IgD-negative memory B cell (primary cell): Measurements from ENCODE around the gene PPP2R3B. TPM values are rescaled to one million over a fixed set of nuclear protein-coding genes. Genes with fewer than 3 reads are reported as not detected.
"Not testable (repeated sequence)": the region's sequence is repeated elsewhere in the genome, so short reads cannot be mapped to it uniquely, and the experiment has no call there.

Experiments
- H3K27ac Mint-ChIP-seq, 3 donors: one replicate each; pipeline ENCODE4 v1.8.0; 2020 to 2022; ENCODE audit warnings: mild to moderate bottlenecking in 3 of 3, mixed read lengths in 3 of 3, moderate library complexity in 1 of 3
- H3K27me3 Mint-ChIP-seq: one replicate; pipeline ENCODE4 v1.8.0; 2021; ENCODE audit warnings: mixed read lengths
- H3K36me3 Mint-ChIP-seq: one replicate; pipeline ENCODE4 v1.8.0; 2020; ENCODE audit warnings: mild to moderate bottlenecking, mixed read lengths
- H3K4me1 Mint-ChIP-seq, 3 donors: one replicate each; pipeline ENCODE4 v1.8.0; 2020 to 2022; ENCODE audit warnings: mixed read lengths in 3 of 3, mild to moderate bottlenecking in 1 of 3
- H3K4me3 Mint-ChIP-seq, 4 donors: one replicate each; pipeline ENCODE4 v1.8.0; 2020 to 2022; ENCODE audit warnings: mild to moderate bottlenecking in 4 of 4, mixed read lengths in 4 of 4, moderate library complexity in 3 of 4
- H3K9me3 Mint-ChIP-seq, 3 donors: one replicate each; pipeline ENCODE4 v1.8.0; 2020 to 2021; ENCODE audit warnings: mixed read lengths in 3 of 3, mild to moderate bottlenecking in 1 of 3
- polyA plus RNA-seq: library from polyadenylated mRNA; unstranded; fragments of 300-500 nt; fragmentation: Illumina TruSeq; gene quantifications from one replicate; pipeline ENCODE4 v1.2.3, GENCODE V29; 2021

Gene PPP2R3B
- polyA plus RNA-seq, 1 donor from 2014 or later, result 9.2 TPM

DNA sequence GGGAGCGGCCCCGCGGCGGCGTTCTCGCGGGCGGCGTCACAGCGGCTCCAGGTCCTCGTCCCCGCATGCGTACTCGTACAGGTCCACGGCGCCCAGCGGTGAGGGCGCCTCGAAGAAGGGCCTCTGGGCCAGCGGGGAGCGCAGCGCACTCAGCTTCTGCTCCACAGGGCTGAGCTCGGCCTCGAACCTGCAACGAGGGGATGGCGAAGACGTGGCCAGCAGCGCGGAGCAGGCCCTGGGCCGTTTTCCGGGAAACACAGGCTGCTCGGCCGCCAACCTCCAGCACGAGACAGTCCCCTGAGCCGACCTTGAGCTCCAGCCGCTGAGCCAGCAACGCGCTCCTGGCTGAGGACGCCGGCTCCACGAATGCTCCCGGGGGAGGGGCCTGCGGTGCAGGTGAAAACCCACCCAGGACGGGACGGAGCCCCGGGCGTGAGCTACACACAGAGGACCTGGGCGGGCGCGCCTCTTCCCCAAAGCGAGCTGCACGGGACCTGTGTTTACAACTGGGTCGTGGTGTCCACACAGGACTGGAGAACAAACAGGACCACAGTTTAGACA lies 52.3 kb downstream of the PPP2R3B start:
- Mint-ChIP-seq H3K4me3 (no peak overlapping the region), H3K27ac (peak overlapping the region in 1 of 3 donors; percentile 31), H3K9me3 (no peaks in the 10 kb centered on the region), H3K4me1 (peaks cover 0 to 1% (median 0%) of the 10 kb centered on the region in 3 donors), H3K27me3 (no peaks in the 10 kb centered on the region), H3K36me3 (peaks cover 4% of the 10 kb centered on the region)

DNA sequence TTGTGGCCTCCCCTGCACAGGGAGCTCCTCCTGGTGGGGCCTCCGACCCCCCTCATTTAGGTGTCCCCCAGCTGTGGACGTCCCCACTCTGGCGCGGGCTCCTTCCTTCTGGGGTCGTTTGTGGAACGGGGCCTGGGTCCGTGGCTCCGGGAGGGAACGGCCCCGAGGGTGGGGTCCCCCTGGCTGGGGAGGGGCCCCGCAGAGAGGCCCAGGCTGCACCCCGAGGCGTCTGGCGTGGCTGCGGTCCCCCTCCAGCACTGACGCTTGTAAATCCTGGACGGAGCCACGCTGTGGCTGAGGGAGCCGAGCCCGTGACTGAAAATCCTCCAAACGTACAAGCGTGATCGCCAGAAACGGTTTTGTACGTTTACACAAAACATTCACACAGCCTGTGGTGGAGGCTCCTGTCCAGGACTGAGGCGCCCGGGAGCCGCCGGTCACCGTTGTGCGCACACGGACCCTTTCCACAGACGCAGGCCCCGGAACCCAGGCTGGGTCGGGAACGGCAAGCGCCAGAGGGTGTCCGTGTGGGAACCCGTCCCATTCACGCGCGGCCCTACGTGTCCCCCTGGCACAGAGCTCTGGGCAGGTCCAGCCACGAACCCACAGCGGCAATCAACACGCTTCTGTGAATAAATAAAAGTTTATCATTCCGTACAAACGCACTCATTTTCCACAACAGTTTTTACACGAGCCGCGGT lies 52.9 kb downstream of the PPP2R3B start:
- H3K36me3 Mint-ChIP-seq, result peaks cover 4% of the 10 kb centered on the region
- H3K4me1 Mint-ChIP-seq, result peaks cover 0 to 1% (median 0%) of the 10 kb centered on the region in 3 donors
- H3K27ac Mint-ChIP-seq, result peak overlapping the region in 1 of 3 donors; percentile 31
- no peak overlapping the region for H3K4me3 Mint-ChIP-seq
- H3K27me3 Mint-ChIP-seq, result no peaks in the 10 kb centered on the region
- H3K9me3 Mint-ChIP-seq, result no peaks in the 10 kb centered on the region

DNA sequence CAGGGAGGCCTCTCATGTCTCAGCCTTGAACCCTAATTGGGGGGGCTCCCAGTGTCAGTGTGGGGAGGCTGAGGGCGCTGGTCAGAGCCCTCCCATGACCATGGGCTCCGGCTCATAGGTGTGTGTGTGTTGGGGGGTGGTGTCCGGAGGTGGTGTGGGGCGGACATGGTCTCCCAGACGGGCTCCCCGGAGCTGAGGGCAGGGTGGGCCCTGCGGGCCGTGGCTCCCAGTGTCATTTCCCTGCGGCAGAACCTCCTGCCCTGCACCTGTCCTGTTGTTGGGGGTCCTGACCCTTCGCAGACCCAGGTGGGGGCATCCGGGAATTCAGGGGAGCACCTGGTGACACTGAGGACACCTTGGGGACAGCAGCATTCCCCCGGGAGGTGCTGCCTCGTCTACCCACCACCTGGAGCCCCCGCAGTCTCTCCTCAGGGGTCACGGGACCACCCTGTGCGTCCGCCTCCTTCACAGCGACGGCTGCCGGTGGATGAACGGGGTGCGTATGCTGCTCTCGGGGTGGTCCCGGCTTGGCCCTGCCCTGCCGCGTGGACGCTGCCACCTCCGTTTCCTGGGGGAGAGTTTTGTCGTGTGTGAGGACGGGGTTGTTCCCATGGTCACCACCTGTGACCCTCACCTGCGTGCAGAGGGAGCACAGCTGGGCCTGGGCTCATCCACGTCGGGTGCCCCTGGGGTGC lies 53.6 kb downstream of the PPP2R3B start:
- peaks cover 0 to 1% (median 0%) of the 10 kb centered on the region in 3 donors for H3K4me1 Mint-ChIP-seq
- peak overlapping the region in 1 of 4 donors; percentile 47 for H3K4me3 Mint-ChIP-seq
- no peaks in the 10 kb centered on the region for H3K27me3 Mint-ChIP-seq
- peaks cover 4% of the 10 kb centered on the region for H3K36me3 Mint-ChIP-seq
- no peak overlapping the region for H3K27ac Mint-ChIP-seq
- no peaks in the 10 kb centered on the region for H3K9me3 Mint-ChIP-seq

- no peak overlapping the region for H3K27ac Mint-ChIP-seq
- H3K36me3 Mint-ChIP-seq, result peaks cover 4% of the 10 kb centered on the region
- H3K4me1 Mint-ChIP-seq, result peaks cover 0 to 1% (median 0%) of the 10 kb centered on the region in 3 donors
- no peak overlapping the region for H3K4me3 Mint-ChIP-seq
- H3K9me3 Mint-ChIP-seq, result no peaks in the 10 kb centered on the region
- H3K27me3 Mint-ChIP-seq, result no peaks in the 10 kb centered on the region
Observed at GRCh38 chrX:332496-332860, 54.2 kb downstream of the PPP2R3B start.

DNA sequence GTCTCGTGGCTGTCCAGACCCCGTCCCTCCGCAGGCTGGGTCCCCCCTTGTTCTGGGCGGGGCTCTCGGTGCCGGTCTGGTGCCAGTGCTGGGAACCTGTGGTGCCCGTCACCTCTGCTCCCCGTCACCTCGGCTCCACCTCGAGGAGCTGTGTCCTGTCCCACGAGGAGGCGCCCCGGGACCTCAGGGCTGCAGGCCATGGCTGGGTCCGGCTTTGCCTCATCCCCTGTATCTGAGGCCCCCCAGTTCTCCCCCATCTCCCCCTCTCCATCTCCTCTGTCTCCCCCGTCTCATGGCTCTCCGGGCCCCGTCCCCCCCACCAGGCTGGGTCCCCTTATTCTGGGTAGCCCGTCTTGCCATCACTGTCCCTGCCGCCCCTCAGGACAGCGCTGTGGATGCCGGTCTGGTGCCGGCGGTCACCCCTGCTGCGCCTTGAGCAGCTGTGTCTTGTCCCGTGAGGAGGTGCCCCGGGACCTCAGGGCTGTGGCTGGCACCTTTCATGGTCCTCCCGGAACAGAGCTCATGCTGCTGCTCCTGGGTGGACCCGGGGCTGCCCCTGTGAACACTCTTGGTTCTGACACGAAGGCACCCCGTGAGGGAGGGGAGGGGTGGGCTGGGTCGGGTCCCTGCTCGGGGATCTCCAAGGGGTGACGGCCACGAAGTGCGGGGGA lies 54.7 kb downstream of the PPP2R3B start:
- no peak overlapping the region for H3K4me3 Mint-ChIP-seq
- H3K36me3 Mint-ChIP-seq, result peaks cover 4% of the 10 kb centered on the region
- H3K27ac Mint-ChIP-seq, result no peak overlapping the region
- H3K4me1 Mint-ChIP-seq, result peaks cover 0 to 1% (median 0%) of the 10 kb centered on the region in 3 donors
- H3K9me3 Mint-ChIP-seq, result no peaks in the 10 kb centered on the region
- no peaks in the 10 kb centered on the region for H3K27me3 Mint-ChIP-seq

DNA sequence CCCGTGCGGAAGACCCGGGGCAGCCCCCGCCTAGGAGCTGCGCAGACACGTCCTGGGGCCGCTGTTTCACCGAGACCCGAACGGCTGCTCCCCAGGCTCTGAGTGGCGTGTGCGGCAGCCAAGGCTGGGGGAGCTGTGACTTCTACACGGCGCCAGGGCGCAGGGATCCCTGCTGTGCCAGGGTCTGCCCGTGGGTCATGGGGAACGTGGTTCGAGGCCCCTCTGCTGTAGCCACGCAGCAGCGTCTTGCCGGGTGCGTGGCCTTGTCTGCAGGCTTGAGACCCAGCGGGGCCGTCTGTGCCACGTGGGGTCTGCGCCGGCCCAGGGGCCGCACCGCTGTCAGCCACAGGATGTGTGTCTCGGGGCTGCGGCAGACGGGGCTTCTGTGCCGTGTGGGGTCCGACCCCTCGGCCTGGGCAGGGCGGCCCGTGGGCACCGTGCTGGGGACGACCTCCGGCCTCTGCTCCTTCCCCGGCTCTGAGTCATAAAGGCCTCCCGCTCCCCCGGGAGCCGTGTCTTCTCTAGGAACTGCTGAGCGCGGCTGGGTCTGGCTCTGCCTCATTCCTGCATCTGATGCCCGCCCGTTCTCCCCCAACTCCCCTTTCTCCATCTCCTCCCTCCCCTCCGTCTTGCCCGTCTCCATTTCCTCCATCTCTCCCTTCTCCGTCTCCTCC lies 55.4 kb downstream of the PPP2R3B start:
- Mint-ChIP-seq H3K27me3 (no peaks in the 10 kb centered on the region), H3K9me3 (no peaks in the 10 kb centered on the region), H3K4me1 (peaks cover 0 to 1% (median 0%) of the 10 kb centered on the region in 3 donors), H3K27ac (no peak overlapping the region), H3K36me3 (peaks cover under 1% of the 10 kb centered on the region), H3K4me3 (no peak overlapping the region)

DNA sequence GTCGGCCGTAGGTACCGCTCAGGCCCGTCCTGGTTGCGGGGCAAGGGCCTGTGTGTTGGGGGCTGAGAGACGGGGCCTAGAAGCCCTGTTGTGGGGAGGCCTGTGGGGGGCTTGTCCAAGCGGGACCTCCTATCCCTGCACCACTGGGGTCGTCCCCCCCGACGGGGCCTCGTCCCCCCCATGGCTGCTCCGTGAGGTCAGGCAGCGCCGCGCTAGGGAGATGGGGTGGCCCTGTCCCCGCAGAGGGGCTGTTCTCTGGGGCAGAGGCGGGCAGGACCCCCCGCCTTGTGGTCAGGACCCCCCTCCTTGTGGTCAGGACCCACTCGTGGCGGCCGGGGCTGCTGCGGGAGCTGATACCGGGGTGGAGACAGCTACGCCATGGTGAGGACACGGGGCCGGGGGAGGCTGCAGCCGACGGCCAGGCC lies 56.0 kb downstream of the PPP2R3B start:
- no peaks in the 10 kb centered on the region for H3K36me3 Mint-ChIP-seq
- no peaks in the 10 kb centered on the region for H3K27me3 Mint-ChIP-seq
- H3K4me3 Mint-ChIP-seq, result no peak overlapping the region
- H3K27ac Mint-ChIP-seq, result no peak overlapping the region
- peaks cover 0 to 1% (median 0%) of the 10 kb centered on the region in 3 donors for H3K4me1 Mint-ChIP-seq
- no peaks in the 10 kb centered on the region for H3K9me3 Mint-ChIP-seq

DNA sequence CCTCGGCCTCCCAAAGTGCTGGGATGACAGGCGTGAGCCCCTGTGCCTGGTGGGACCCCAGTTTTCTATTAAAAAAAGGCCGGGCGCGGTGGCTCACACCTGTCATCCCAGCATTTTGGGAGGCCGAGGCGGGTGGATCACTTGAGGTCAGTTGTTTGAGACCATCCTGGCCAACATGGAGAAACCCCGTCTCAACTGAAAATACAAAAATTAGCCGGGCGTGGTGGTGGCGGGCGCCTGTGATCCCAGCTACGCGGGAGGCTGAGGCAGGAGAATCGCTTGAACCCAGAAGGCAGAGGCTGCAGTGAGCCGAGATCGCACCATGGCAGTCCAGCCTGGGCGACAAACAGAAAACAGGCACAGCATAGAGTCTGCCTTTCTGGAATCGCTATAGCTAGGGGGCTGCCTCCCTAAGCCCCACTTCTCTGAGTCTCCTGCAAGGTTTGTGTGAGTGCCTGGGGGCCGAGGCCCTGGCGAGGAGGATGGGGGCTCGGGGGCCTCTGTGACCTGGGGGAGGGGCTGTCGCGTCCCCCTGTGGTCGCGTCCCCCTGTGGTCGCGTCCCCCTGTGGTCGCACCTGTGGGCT lies 56.5 kb downstream of the PPP2R3B start:
- not testable (repeated sequence) for H3K4me3 Mint-ChIP-seq, H3K4me1 Mint-ChIP-seq, H3K27ac Mint-ChIP-seq, H3K9me3 Mint-ChIP-seq, H3K27me3 Mint-ChIP-seq, H3K36me3 Mint-ChIP-seq

- H3K27me3 Mint-ChIP-seq, result no peaks in the 10 kb centered on the region
- peaks cover 0 to 1% (median 0%) of the 10 kb centered on the region in 3 donors for H3K4me1 Mint-ChIP-seq
- H3K9me3 Mint-ChIP-seq, result no peaks in the 10 kb centered on the region
- no peaks in the 10 kb centered on the region for H3K36me3 Mint-ChIP-seq
- H3K27ac Mint-ChIP-seq, result no peak overlapping the region
- H3K4me3 Mint-ChIP-seq, result no peak overlapping the region
Observed at GRCh38 chrX:329291-329910, 57.3 kb downstream of the PPP2R3B start.

- Mint-ChIP-seq H3K27me3 (no peaks in the 10 kb centered on the region), H3K4me1 (peaks cover 5 to 9% (median 7%) of the 10 kb centered on the region in 3 donors), H3K27ac (no peak overlapping the region), H3K36me3 (no peaks in the 10 kb centered on the region), H3K4me3 (no peak overlapping the region), H3K9me3 (no peaks in the 10 kb centered on the region)
Observed at GRCh38 chrX:327660-328126, 59.0 kb downstream of the PPP2R3B start.

- H3K27ac Mint-ChIP-seq, result not testable (repeated sequence)
Observed at GRCh38 chrX:324664-325063, 62.0 kb downstream of the PPP2R3B start.

DNA sequence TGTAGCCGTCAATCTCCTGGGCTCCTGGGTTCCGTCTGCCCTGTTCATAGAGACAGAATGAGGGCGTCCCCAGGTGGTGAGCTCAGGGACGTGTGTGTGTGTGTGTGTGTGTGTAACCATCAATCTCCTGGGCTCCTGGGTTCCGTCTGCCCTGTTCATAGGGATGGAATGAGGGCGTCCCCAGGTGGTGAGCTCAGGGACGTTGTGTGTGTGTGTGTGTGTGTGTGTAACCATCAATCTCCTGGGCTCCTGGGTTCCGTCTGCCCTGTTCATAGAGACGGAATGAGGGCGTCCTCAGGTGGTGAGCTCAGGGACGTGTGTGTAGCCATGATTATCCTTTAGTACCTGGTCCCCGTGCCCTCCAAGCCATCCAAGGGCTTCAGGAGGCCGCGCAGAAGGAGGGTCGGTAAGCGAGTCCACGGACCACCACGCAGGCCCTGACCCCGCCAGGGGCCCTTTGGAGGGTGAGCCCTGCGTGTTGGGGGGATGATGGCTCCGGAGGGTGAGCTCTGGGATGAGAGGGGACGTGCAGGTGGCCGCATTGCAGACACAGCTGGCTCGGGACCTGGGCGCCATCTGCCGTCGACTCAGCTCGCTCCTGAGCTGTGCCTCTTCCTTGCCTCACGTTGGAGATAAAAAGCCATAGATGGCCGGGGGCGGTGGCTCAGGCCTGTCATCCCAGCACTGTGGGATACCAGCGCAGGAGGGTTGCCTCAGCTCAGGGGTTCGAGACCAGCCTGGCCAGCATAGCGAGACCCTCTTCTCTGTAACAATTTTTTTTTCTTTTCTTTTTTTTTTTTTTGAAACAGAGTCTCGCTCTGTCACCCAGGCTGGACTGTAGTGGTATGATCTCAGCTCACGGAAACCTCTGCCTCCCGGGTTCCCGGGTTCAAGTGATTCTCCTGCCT lies 62.7 kb downstream of the PPP2R3B start:
- Mint-ChIP-seq H3K4me3 (peak overlapping the region in 1 of 4 donors; percentile 30), H3K4me1 (peaks cover 9 to 13% (median 13%) of the 10 kb centered on the region in 3 donors), H3K27me3 (no peaks in the 10 kb centered on the region), H3K27ac (peak overlapping the region in 2 of 3 donors; percentile 24 to 63), H3K9me3 (no peaks in the 10 kb centered on the region), H3K36me3 (no peaks in the 10 kb centered on the region)

More at GRCh38 chrX:324664-325063, 62.0 kb downstream of the PPP2R3B start:
- H3K9me3 Mint-ChIP-seq, H3K4me3 Mint-ChIP-seq, H3K27me3 Mint-ChIP-seq, H3K36me3 Mint-ChIP-seq: not testable (repeated sequence)
- peaks cover 9 to 13% (median 13%) of the 10 kb centered on the region in 3 donors for H3K4me1 Mint-ChIP-seq

- no peaks in the 10 kb centered on the region for H3K36me3 Mint-ChIP-seq
- H3K27ac Mint-ChIP-seq, result peak overlapping the region; percentile 65 to 83 (median 71)
- H3K27me3 Mint-ChIP-seq, result no peaks in the 10 kb centered on the region
- peak overlapping the region; percentile 64 to 94 (median 78) for H3K4me3 Mint-ChIP-seq
- H3K4me1 Mint-ChIP-seq, result peaks cover 13 to 15% (median 14%) of the 10 kb centered on the region in 3 donors
- no peaks in the 10 kb centered on the region for H3K9me3 Mint-ChIP-seq
Observed at GRCh38 chrX:320126-320783, 66.5 kb downstream of the PPP2R3B start.
